ENCODE results near the gene GTF2A1L.

DNA sequence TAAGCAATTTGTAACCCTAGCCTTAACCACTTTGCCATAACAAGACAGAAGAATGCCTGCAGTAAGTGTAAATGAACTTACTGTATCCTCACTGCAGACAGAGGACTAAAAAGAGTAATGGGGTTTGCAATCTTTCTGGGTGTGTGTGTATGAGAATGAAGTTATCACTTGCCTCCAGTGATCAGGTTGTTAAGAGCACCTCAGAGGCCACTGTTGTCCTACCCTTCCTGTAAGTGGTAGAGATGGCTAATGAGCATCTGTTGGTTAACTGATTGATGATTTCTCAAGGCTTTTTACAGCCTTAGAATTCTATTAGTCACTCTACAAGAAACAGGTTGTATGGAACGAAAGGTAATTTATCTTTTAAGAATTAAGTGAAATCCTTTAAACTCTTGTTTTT is 27.6 kb upstream of the GTF2A1L start:
- TF ChIP-seq EP300 (IDR thresholded peaks at IDR 0.05) (no peak), POLR2A (IDR thresholded peaks at IDR 0.05) (no peak)
